Measurements from ENCODE around the gene DNASE1L1. TPM values are rescaled to one million over a fixed set of nuclear protein-coding genes. Genes with fewer than 3 reads are reported as not detected.

The DNASE1L1 gene
- total and polyA plus RNA-seq, 8 donors: 12.5 to 48.7 (median 17.1) TPM

DNA sequence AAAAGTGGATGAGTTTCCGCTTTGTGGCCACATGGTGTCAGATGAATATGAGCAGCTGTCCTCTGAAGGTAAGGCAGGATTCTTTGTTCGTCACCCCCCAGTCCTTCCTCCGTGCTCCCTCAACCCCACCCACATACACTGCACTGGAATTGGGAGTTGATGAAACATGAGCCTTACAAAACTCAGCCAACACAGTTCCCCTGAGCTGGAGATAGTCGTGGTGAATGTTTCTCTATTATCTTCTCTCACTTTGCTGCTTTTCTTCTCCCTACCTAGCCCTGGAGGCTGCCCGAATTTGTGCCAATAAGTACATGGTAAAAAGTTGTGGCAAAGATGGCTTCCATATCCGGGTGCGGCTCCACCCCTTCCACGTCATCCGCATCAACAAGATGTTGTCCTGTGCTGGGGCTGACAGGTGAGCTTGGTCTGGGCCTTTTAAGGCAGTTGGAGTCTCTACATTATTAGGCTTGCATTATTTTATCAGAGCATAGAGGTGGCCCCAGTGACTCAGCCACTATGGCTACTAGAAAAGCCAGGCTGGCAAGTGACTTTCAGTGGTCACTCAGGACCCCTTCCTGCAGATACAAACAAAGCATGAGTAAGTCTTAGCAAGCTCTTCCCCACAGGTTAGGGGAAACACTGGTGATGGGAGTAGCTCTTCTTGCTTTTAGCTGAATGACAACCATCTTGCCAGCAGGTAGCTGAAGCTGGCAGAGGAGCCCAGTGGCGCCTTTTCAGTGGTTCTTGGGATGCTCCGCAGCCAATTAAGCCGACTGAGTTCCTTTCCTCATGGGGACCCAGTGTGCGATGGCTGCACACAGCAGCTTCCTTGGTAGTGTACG lies 9.3 kb downstream of the DNASE1L1 start:
- Histone ChIP-seq H3K36me3 (peaks cover 17 to 31% (median 26%) of the 10 kb centered on the region in 4 donors), H3K4me3 (peak overlapping the region; percentile 61 to 75 (median 69)), H3K9me3 (peaks cover 0 to 11% (median 0%) of the 10 kb centered on the region in 4 donors), H3K4me1 (peaks cover 9 to 31% (median 25%) of the 10 kb centered on the region in 4 donors), H3K27ac (peak overlapping the region; percentile 29 to 99 (median 98)), H3K27me3 (no peaks in the 10 kb centered on the region)
- WGBS, 5 donors: 27 to 54% (median 40%) methylated on average over 11 to 14 of the region's 14 CpGs
- no peak for DNase-seq
- intact Hi-C loops (cut with DNase I; ENCODE audit: low total_unique reads): no loop called here
- TF ChIP-seq POLR2A (IDR thresholded peaks at IDR 0.05) (no peak), EP300 (IDR thresholded peaks at IDR 0.05) (no peak), POLR2AphosphoS5 (IDR thresholded peaks at IDR 0.05) (peak in 1 of 3 donors; percentile 20)
- TF ChIP-seq, protein P1, sequence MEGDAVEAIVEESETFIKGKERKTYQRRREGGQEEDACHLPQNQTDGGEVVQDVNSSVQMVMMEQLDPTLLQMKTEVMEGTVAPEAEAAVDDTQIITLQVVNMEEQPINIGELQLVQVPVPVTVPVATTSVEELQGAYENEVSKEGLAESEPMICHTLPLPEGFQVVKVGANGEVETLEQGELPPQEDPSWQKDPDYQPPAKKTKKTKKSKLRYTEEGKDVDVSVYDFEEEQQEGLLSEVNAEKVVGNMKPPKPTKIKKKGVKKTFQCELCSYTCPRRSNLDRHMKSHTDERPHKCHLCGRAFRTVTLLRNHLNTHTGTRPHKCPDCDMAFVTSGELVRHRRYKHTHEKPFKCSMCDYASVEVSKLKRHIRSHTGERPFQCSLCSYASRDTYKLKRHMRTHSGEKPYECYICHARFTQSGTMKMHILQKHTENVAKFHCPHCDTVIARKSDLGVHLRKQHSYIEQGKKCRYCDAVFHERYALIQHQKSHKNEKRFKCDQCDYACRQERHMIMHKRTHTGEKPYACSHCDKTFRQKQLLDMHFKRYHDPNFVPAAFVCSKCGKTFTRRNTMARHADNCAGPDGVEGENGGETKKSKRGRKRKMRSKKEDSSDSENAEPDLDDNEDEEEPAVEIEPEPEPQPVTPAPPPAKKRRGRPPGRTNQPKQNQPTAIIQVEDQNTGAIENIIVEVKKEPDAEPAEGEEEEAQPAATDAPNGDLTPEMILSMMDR (IDR thresholded peaks at IDR 0.05): no peak

DNA sequence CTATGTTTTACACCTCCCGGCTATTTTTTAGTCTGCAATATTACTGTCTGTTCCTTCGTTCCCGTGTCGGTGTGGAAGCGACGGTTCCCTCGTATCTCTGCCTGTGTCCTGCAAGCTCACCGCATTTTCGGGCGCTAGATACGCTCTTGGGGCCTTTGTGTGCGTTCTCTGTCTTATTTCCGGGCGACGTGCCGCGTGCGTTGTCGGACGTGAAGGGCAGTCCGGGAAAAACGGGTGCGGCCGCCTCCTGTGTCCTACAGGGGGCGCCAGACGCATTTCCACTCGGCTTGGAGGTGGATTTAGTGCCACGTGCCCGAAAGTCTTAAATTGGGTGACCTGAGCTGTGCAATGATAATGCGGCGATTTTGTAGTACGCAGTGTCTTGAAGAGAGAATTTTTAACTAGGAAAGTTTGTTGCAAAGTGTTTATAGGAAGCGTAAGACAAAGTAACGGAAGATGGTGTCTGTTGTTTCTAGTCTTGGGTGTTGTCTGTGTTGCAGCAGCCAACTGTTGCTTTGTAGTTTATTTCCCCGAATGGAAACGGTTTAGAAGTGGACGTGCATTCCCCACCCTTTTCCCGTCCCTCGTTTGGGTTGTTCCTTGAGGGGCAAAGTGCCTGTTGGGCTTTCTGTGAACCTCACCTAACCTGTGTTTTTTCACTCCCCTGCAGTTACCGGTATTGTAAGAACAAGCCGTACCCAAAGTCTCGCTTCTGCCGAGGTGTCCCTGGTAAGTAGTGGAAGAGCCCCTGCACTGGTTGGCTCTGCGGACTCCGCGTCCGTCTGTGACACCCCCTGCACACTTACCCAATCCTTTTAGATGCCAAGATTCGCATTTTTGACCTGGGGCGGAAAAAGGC lies 10.2 kb downstream of the DNASE1L1 start:
- no peaks in the 10 kb centered on the region for H3K27me3 ChIP-seq
- intact Hi-C loops (cut with DNase I; ENCODE audit: low total_unique reads): no loop called here
- H3K9me3 ChIP-seq: peaks cover 0 to 11% (median 0%) of the 10 kb centered on the region in 4 donors
- WGBS, 5 donors: 1 to 38% (median 8%) methylated on average over 46 to 49 of the region's 49 CpGs
- peaks cover 9 to 31% (median 25%) of the 10 kb centered on the region in 4 donors for H3K4me1 ChIP-seq
- TF ChIP-seq POLR2AphosphoS5 (IDR thresholded peaks at IDR 0.05) (peak in 2 of 3 donors; percentile 46 to 67), POLR2A (IDR thresholded peaks at IDR 0.05) (no peak), EP300 (IDR thresholded peaks at IDR 0.05) (no peak)
- TF ChIP-seq, protein P1 (IDR thresholded peaks at IDR 0.05): peak in 5 of 7 experiments; percentile 56 to 79 (median 73)
- peaks cover 17 to 31% (median 25%) of the 10 kb centered on the region in 4 donors for H3K36me3 ChIP-seq
- peak overlapping the region; percentile 95 to 99 (median 98) for H3K27ac ChIP-seq
- DNase-seq: peak; percentile 89 to 95
- H3K4me3 ChIP-seq: peak overlapping the region; percentile 61 to 75 (median 69)

DNA sequence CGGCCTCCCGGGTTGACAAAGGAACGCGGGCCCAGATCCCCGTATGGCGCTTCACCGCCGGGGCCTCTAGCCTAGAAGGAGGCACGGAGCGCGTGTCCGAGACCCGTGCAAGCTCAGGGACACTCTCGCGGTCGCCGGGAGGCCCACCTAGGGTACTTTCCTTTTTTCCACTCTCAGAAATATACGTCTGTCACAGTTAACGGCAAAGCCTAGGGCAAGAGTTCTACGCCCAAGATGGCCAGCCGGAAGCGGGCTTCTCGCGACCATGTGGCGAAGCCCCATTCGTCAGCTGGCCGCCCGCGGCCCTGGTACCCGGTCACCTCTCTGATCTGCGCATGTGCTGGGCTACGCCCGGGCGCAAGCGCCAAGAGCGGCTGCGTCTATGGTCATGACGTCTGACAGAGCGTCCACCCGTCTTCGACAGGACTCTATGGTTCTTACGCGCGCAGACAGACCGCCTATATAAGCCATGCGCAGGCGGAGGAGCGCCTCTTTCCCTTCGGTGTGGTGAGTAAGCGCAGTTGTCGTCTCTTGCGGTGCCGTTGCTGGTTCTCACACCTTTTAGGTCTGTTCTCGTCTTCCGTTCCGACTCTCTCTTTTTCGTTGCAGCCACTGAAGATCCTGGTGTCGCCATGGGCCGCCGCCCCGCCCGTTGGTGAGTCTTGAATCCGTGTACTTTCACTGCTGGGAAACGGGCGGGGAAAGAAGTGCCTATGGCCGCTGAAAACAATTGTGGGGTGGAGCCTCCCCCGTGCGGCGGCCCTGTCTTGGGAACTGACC lies 11.0 kb downstream of the DNASE1L1 start, which contains the start of gene RPL10:
RPL10 (plus strand) TSS at position 490 of the 780 bp plus-strand sequence; CDS start at position 633, 143 bp downstream.
- H3K27me3 ChIP-seq: no peaks in the 10 kb centered on the region
- H3K9me3 ChIP-seq: peaks cover 0 to 11% (median 0%) of the 10 kb centered on the region in 4 donors
- TF ChIP-seq EP300 (IDR thresholded peaks at IDR 0.05) (no peak), POLR2AphosphoS5 (IDR thresholded peaks at IDR 0.05) (peak; percentile 93 to 100 (median 99)), POLR2A (IDR thresholded peaks at IDR 0.05) (peak in 2 of 4 donors; percentile 77 to 90)
- WGBS, 5 donors: 0 to 40% (median 4%) methylated on average over 39 to 69 of the region's 69 CpGs
- H3K4me3 ChIP-seq: peak within 1 kb of the TSS; percentile 61 to 75 (median 69)
- peak; percentile 94 to 98 for DNase-seq
- H3K4me1 ChIP-seq: peaks cover 9 to 31% (median 25%) of the 10 kb centered on the region in 4 donors
- intact Hi-C loops (cut with DNase I; ENCODE audit: low total_unique reads): no loop called here
- peak within 1 kb of the TSS; percentile 95 to 99 (median 98) for H3K27ac ChIP-seq
- peaks cover 17 to 29% (median 25%) of the 10 kb centered on the region in 4 donors for H3K36me3 ChIP-seq

All from stomach (tissue), 9 donors.